Gastroesophageal sphincter (tissue), 3 donors: ENCODE results near the gene ABCA6.

Source experiments
- CTCF ChIP-seq, 4 experiments: fragments of 200-600 bp in 2 of 4; fragments of 450-650 bp in 2 of 4; sonication (generic) in 1 of 4; IDR thresholded peaks; one replicate each; pipeline ENCODE4 v1.5.1; 2017 to 2019; ENCODE audit warnings: antibody characterized with exemption in 4 of 4, mild to moderate bottlenecking in 2 of 4, moderate library complexity in 2 of 4
- POLR2A ChIP-seq, 2 donors: fragments of 450-650 bp; IDR thresholded peaks; one replicate each; pipeline ENCODE4 v1.6.1; 2017; ENCODE audit warnings: antibody characterized with exemption in 2 of 2, mild to moderate bottlenecking in 2 of 2, moderate library complexity in 1 of 2
- POLR2AphosphoS5 ChIP-seq: sonication (generic); formaldehyde crosslinking; IDR thresholded peaks from one replicate; pipeline ENCODE4 v1.6.1; 2017; ENCODE audit warnings: antibody characterized with exemption

GRCh38 chr17:69030169-69030568 is 111.5 kb downstream of the ABCA6 start:
- TF ChIP-seq CTCF (IDR thresholded peaks at IDR 0.05), result no peak
- no peak for TF ChIP-seq POLR2A (IDR thresholded peaks at IDR 0.05)
- no peak for TF ChIP-seq POLR2AphosphoS5
